DMS 273 (cell line): ENCODE data around the gene ZNF212.
A peak's percentile ranks its signal among the peaks of the same experiment; 100 is the strongest.

Source experiments
- DNase-seq: peaks from one replicate; lab custom pipeline; 2025; ENCODE audit not compliant: unreplicated experiment; lab: John Stamatoyannopoulos, UW

The ZNF212 gene

GRCh38 chr7:149239345-149240143 lies at the start of gene ZNF212:
Gene ZNF212, plus strand, starts transcription at chr7:149239651. Its CDS starts 128 bp downstream, at chr7:149239779.
- peak; percentile 100 for DNase-seq

- no peak for DNase-seq
Observed at GRCh38 chr7:149191851-149192250, 47.6 kb upstream of the ZNF212 start.

- DNase-seq = no peak
Observed at GRCh38 chr7:149194799-149195179, 44.7 kb upstream of the ZNF212 start.

GRCh38 chr7:149195180-149196150 lies 44.0 kb upstream of the ZNF212 start, which contains the start of gene ZNF282:
Gene ZNF282, plus strand, starts transcription at chr7:149195546. Its CDS starts 44 bp downstream, at chr7:149195590.
- peak; percentile 100 for DNase-seq

- DNase-seq = peak; percentile 91
Observed at GRCh38 chr7:149196151-149196704, 43.2 kb upstream of the ZNF212 start.

- peak; percentile 83 for DNase-seq
Observed at GRCh38 chr7:149196705-149197171, 42.7 kb upstream of the ZNF212 start.

- no peak for DNase-seq
Observed at GRCh38 chr7:149197675-149198074, 41.8 kb upstream of the ZNF212 start.

- DNase-seq = no peak
Observed at GRCh38 chr7:149198161-149198816, 41.2 kb upstream of the ZNF212 start.

GRCh38 chr7:149199234-149199995 lies 40.0 kb upstream of the ZNF212 start:
- DNase-seq = no peak

GRCh38 chr7:149202831-149203231 lies 36.6 kb upstream of the ZNF212 start:
- DNase-seq = no peak

GRCh38 chr7:149205690-149206381 lies 33.6 kb upstream of the ZNF212 start:
- no peak for DNase-seq

GRCh38 chr7:149207324-149208035 lies 32.0 kb upstream of the ZNF212 start:
- DNase-seq = no peak

GRCh38 chr7:149209518-149210269 lies 29.8 kb upstream of the ZNF212 start:
- DNase-seq = peak; percentile 89

GRCh38 chr7:149210551-149210950 lies 28.9 kb upstream of the ZNF212 start:
- no peak for DNase-seq

GRCh38 chr7:149214020-149214720 lies 25.3 kb upstream of the ZNF212 start:
- no peak for DNase-seq

GRCh38 chr7:149216402-149216801 lies 23.0 kb upstream of the ZNF212 start:
- DNase-seq = no peak

GRCh38 chr7:149217570-149217969 lies 21.9 kb upstream of the ZNF212 start:
- no peak for DNase-seq
